HG03135 (cell line): Measurements from ENCODE around the gene SEC14L2.
"Not testable (repeated sequence)": the region's sequence is repeated elsewhere in the genome, so short reads cannot be mapped to it uniquely, and the experiment has no call there.

Experiments
- ATAC-seq: cut with Tn5 transposase; IDR thresholded peaks from one replicate; pipeline ENCODE4 v1.9.1; 2021; ENCODE audit warnings: mild to moderate bottlenecking, moderate library complexity; ENCODE audit not compliant: unreplicated experiment

SEC14L2 gene

DNA sequence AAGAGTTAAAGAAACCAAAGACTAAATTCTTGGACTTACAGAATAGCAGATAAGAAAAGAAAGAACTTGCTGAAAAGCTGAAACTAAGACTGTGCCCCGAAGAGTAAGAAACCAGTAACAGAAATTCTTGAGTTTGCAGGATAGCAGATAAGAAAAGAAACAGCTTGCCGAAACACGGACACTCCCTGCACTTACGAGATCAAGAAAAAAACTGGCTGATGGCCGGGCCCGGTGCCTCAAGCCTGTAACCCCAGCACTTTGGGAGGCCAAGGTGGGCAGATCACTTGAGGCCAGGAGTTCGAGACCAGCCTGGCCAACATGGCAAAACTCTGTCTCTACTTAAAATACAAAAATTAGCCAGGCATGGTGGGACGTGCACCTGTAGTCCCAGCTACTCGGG lies 54.7 kb downstream of the SEC14L2 start:
- not testable (repeated sequence) for ATAC-seq

DNA sequence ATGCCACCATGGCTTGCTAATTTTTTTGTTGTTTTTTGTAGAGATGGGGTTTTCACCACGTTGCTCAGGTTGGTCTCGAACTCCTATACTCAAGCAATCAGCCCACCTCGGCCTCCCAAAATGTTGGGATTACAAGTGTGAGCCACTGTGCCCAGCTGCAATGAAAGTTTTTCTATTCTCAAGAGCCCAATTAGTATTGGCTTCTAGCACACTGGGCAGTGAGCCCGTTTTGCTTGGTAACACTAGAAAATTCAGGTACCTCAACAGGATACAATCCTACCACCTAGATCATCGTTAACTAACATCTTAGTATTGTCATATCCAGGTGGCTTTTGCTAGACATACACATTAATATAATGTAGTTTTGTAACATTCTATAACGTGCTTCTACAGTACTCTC lies 56.0 kb downstream of the SEC14L2 start:
- ATAC-seq = no peak

DNA sequence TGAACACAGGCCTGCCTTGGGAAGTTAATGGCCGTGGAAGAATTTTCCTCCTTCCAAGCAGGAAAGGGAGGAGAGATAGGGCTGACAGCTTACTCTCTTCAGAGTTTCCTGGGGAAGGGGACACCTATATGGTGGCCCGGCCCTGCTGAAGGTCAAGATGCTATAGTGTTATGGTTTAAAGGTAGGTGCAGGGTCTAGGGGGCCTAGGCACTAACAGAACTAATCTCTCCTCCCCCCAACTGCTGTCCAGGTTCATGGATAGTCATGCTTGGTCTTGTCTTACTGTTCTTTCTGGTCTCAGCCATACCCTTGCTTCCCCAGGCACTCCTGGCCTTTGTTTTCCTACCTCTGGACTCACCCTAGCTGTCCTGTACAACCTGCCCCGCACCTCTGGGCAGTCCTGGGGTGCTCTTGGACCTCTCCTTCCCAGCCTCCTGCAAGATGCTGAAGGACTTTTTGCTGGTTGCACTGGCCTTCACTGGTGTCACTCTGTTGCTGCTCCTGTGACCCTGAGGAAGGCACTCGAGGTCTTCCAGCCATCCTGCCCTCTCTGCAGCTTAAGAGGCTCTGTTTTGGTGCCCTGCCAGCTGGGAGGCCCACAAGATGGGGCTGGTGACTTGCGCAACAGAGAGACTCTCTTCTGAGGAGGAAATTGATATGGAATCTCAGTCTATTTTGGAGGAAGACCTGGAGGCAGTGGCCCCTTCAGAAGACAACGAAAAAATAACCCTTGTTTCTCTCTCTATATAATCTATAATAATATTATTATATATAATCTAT lies 57.1 kb downstream of the SEC14L2 start:
- no peak for ATAC-seq

DNA sequence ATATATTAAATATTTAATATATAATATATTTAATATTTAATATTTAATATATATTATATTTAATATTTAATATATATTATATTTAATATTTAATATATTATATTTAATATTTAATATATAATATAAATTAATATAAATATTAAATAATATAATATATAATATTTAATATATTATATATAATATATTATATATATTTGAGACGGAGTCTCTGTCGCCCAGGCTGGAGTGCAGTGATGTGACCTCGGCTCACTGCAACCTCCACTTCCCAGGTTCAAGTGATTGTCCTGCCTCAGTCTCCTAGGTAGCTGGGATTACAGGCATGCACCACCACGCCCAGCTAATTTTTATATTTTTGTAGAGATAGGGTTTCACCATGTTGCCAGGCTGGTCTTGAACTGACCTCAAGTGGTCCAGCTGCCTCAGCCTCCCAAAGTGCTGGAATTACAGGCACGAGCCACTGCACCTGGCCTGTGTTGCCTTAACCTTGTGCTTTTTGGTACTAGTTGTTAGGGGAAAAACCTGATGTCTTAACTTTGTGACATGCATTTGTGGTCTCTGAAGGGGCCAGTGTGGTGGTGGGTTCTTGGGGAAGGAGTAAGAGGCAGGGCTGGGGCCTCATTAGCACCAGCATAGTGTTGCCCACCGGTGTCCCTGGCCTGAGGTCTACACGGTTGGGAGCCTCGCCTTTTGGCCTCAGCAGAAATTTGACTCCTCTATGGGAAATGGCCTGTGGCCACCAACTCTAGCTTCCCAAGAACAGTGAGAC lies 58.4 kb downstream of the SEC14L2 start:
- ATAC-seq = no peak

DNA sequence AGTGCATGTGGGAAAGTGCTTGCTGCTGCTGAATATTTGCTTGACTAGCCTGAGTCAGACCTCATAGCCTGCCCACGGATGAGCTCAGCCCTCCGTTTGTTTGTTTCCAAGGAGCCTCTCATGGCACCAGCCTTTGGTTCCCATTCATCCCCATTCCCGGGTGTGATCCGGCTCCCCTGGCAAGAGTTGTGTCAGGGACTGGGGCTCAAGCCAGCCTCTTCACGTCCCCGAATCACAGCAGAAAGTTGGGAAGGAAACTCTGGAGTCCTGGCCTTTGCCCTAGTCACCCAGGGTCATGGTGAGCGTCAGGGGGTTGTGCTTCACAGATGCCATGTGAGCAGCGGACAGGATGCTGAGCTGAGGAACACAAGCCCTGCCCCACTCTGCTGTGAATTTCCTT lies 61.2 kb downstream of the SEC14L2 start:
- ATAC-seq = no peak

DNA sequence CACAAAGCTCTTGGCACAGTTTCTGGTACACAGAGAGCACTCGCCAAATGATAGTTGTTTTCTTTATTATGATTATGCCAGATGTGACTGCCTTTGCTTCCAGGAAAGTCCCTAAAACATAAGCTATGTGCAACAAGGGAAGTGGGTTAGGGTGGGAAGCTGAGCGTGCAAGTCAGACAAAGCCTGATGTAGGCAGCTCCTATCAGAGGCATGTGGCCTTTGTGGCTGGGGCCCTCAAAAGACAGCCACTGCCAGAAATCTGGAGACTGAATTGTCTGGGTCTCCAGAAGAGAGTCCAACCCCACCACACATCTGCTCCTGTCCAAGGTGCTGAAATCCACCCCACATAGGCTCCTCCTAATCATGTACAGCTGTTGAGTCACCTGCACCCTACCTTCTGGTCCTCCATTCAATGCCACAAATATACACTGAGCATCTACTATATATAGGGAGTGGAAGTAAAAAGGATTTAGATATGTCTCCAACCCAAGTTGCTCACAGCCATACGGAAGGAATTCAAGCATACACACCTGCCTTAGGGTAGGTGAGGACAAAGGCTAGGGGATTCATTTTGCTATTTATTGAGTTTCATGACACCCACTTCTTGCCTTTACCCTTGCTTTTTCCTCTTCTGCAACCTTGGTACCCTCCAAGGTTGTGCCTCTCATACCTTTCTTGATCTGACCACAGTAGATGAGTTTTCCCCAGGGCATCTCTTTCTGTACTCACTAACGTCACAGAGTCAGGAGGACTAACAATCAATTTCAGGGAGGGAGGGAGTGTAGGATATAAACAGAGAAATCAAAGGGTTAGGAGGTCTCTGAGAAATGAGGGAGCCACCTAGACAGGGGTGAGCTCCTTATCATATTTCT lies 62.6 kb downstream of the SEC14L2 start:
- ATAC-seq = no peak

DNA sequence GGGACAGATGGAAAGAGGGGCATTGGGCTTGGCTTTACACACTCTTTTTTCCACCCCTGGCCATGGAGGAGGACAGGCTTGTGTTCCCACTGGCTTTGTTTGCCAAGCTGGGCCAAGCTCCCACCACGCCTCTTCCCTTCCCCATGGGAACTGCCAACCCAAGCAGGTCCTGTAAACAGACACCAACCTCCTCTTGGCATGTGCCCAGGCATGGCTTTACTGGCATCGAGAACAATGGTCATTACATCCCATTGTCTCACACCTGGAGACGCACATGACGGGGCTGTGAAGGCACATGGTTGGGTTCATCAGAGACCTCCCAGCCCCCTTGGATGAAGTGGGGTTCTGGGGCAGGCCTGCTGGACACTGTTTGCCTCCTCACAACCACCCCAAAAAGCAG lies 63.3 kb downstream of the SEC14L2 start:
- ATAC-seq = no peak

DNA sequence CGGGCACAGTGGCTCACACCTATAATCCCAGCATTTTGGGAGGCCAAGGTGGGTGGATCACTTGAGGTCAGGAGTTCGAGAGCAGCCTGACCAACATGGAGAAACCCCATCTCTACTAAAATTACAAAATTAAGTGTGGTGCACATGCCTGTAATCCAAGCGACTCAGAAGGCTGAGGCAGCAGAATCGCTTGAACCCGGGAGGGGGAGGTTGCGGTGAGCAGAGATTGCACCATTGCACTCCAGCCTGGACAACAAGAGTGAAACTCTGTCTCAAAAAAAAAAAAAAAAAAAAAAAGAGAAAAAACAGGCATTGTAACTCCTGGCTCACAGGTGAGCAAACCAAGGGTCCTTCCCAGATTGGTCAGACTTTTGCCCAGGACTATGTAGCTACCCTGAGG lies 63.7 kb downstream of the SEC14L2 start:
- ATAC-seq = not testable (repeated sequence)

DNA sequence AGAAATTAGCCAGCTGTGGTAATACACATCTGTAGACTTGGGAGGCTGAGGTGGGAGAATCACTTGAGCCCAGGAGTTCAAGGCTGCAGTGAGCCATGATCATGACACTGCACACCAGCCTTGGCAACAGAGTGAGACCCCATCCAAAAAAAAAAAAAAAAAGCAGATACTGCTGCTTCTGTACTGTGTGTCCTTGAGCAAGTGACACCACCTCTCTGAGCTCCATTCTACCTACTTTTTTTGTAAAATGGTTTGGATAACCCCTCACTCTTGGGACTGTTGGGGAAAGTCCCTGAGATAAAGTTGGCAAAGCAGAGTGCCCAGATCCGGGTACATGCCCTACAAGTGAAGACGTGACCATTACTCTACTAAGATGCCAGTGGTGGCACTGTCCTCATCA lies 72.3 kb downstream of the SEC14L2 start:
- ATAC-seq = no peak

DNA sequence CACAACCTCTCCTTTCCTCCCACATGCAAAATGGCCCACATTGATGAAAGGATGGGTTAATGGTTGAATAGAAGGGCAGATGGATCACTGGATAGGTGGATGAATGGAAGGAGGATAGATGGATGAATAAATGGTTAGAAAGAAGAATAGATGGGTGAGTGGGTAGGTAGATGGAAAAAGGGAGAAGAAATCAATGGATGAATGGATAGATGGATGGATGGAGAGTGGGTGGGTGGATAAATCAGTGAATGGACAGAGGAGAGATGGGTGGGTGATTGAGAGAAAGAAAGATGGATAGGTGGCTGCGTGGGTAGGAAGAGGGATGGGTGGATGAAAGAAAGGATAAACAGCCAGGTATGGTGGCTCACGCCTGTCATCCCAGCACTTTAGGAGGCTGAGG lies 73.8 kb downstream of the SEC14L2 start:
- no peak for ATAC-seq

DNA sequence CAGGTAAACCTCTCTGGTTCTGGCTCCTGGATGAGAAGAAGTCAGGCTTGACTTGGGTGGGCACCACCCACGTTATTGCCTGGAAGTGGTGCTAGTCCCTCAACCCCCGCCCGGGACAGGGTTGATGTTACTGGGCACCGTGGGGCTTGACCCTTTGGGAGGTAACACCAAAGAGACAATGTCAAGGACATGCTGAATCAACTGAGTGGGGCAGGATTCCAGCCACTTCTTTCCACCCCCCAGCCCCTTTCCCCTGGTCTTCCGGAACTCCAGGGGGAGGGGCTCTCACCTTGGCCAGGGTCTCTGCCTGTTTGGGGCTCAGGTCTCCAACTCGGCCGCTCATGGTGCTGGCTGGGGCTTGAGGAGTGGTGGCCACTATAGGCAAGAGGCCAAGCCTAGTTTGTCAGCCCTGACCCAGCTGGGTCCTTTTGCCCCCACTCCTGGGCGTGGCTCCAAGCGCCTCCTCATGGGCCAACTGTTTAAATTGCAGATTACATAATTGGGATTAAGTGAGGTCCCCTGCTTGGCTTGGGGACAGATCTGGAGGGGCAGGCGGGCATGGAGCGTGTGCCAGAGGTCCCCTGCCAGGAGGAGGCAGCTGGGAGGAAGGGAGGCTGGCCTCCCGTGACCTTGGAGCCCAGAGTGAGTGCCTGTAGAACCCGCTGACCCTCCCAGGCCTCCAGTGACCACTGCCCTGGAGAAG lies 74.9 kb downstream of the SEC14L2 start, which contains the start of gene SEC14L3:
TSS of gene SEC14L3 (minus strand) at position 402 of the 703 bp plus-strand sequence. CDS start at position 343, 59 bp downstream.
- ATAC-seq = no peak

DNA sequence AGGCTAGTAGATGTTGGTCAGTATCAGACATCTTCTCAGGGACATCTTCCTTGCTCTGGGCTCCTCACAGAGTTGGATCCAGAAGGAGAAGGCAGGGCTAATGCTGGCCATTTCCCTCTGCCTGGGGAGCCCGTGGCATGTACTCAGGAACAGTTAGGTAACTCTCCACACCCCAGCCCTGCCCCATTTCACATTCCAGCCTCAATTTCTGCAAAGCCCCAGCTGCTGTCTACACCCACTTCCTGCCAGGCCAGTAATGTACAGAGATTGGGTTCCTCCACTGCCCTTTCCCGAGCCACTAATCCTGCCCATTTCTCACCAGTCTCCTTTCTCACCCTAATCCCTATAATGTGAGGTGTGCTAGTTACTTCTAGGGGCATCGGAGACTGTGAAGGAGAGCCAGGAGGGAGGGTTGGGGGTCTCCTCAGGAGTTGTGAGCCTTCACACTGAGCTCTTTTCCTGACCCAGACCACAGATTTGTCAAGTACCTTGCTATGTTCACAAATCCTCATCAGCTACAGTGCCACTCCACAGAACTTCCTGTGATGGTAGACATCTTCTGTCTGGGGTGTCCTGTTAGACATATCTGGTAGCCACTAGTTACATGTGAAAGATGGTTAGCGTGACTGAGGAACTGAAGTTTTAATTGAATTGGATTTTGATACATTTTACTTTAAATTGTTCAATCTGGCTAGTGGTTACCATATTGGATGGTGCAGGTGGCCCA lies 76.3 kb downstream of the SEC14L2 start:
- ATAC-seq = no peak

DNA sequence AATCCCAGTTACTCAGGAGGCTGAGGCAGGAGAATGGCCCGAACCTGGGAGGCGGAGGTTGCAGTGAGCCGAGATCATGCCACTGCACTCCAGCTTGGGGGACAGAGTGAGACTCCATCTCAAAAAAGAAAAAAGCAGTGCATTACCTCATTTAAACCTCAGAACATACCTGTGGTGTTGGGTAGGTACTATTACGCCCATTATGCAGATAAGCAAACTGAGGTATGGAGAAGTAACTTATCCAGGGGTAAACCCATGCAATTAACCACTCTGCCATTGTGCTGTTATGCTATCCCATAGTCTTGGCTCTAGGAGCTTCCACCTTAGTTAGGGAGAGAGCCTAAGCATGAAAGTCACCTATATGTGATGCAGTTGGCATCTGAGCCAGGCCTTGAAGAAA lies 77.3 kb downstream of the SEC14L2 start:
- no peak for ATAC-seq
